ENCODE data around the gene FKBP4.

The FKBP4 gene

DNA sequence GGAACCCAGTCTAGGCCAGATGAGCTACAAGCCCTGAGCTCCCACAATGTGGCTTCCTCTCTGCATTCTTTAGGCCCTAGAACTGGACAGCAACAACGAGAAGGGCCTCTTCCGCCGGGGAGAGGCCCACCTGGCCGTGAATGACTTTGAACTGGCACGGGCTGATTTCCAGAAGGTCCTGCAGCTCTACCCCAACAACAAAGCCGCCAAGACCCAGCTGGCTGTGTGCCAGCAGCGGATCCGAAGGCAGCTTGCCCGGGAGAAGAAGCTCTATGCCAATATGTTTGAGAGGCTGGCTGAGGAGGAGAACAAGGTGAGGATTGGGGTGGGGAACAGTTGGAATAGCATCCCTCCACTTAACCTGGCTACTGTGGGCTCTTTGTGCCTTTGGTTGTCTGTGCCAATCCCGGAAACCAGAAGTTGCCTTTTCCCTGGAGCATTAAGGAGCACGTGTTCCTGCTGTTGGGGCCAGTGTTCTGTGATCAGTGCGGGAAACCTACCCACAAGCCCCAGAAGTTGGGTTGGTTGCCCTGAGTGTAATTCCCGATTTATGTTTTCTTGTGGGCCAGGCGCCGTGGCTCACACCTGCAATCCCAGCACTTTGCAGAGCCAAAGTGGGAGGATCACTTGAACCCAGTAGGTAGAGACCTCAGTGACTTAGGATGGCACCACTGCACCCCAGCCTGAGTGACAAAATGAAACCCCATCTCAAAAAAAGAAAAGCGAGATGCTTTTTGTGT, 6.4 kb downstream of the FKBP4 start:
- TF ChIP-seq, protein P1, sequence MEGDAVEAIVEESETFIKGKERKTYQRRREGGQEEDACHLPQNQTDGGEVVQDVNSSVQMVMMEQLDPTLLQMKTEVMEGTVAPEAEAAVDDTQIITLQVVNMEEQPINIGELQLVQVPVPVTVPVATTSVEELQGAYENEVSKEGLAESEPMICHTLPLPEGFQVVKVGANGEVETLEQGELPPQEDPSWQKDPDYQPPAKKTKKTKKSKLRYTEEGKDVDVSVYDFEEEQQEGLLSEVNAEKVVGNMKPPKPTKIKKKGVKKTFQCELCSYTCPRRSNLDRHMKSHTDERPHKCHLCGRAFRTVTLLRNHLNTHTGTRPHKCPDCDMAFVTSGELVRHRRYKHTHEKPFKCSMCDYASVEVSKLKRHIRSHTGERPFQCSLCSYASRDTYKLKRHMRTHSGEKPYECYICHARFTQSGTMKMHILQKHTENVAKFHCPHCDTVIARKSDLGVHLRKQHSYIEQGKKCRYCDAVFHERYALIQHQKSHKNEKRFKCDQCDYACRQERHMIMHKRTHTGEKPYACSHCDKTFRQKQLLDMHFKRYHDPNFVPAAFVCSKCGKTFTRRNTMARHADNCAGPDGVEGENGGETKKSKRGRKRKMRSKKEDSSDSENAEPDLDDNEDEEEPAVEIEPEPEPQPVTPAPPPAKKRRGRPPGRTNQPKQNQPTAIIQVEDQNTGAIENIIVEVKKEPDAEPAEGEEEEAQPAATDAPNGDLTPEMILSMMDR (IDR thresholded peaks at IDR 0.05; ENCODE audit: low read depth, low read length), result no peak
- no peak for DNase-seq (ENCODE audit: low read depth in 2 of 2)
- H3K4me3 ChIP-seq (replicated peaks in 1 of 2; ENCODE audit: low read depth in 2 of 2, low read length in 2 of 2), result no peak overlapping the region

DNA sequence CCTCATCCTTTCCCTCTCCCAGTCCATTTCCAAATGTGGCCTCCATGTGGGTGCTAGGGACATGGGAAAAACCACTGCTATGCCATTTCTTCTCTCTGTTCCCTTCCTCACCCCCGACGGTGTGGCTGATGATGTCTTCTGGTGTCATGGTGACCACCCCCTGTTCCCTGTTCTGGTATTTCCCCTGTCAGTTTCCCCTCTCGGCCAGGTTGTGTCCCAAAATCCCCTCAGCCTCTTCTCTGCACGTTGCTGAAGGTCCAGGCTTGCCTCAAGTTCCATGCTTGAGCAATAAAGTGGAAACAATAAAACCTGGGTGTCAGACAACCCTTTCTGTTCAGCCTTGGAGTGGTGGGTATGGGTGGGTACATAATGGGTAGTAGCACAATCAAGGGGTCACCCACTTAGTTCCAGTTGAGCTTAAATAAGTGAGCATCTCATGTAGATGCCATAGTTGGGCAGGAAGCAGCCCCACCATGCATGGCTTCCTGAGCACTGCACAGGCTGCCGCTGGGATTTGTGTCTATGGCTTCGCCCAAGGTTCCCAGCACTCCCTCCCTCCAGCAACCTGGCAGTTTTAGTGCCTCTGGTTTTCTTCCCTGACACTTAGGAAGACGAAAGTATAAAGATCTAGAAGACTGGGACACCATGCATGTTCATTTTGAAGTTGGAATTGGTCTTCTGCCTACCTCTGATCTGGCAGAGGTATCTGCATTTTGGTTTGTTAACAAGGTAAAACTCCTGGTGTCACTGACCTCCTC, 9.0 kb downstream of the FKBP4 start:
- TF ChIP-seq, protein P1 (IDR thresholded peaks at IDR 0.05; ENCODE audit: low read depth, low read length), result no peak
- H3K4me3 ChIP-seq (replicated peaks in 1 of 2; ENCODE audit: low read depth in 2 of 2, low read length in 2 of 2), result no peak overlapping the region
- DNase-seq (ENCODE audit: low read depth in 2 of 2), result no peak

DNA sequence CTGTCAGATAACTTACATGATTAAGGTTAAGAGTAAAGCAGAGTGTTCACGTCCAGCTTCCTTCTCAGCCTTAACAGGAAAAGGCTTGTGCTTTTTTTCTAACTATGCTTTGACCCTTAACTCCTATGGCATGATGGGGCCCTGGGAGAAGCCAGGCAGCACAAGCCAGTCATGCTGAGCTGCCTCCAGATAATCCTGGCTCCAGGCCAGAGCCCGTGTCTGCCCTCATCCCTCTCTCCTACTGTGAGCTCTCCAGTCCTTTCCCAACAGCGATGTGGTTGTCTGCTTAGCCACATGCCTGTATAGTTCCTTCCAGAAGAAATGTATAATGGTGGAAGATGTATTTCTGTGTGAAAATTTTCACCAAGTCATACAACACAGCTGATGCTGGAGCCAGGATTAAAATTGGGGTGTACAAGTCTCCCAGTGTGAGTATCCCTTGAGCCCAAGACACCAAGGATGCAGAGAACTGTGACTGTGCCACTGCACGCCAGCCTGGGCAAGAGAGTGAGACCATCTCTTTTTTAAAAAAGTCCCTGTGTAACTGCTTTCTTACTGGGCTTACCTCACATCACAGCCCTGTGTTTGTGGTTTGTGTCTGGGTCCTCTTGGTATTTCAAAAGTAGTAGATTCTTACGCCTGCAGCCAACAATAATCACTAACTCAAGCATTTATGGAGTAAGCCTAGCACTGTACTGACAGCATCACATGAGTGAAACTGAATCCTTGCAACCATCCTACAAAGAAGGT, 9.8 kb downstream of the FKBP4 start:
- TF ChIP-seq, protein P1 (IDR thresholded peaks at IDR 0.05; ENCODE audit: low read depth, low read length), result no peak
- DNase-seq (ENCODE audit: low read depth in 2 of 2), result peak; percentile 70 to 92
- H3K4me3 ChIP-seq (replicated peaks in 1 of 2; ENCODE audit: low read depth in 2 of 2, low read length in 2 of 2), result no peak overlapping the region

GRCh38 chr12:2805143-2805520, 10.4 kb downstream of the FKBP4 start:
- H3K4me3 ChIP-seq (replicated peaks in 1 of 2; ENCODE audit: low read depth in 2 of 2, low read length in 2 of 2), result no peak overlapping the region
- peak in 1 of 2 donors; percentile 80 for DNase-seq (ENCODE audit: low read depth in 2 of 2)

GRCh38 chr12:2806700-2807099, 11.9 kb downstream of the FKBP4 start:
- no peak overlapping the region for H3K4me3 ChIP-seq (replicated peaks in 1 of 2; ENCODE audit: low read depth in 2 of 2, low read length in 2 of 2)
- TF ChIP-seq, protein P1 (IDR thresholded peaks at IDR 0.05; ENCODE audit: low read depth, low read length), result no peak
- peak in 1 of 2 donors; percentile 31 for DNase-seq (ENCODE audit: low read depth in 2 of 2)

More at GRCh38 chr12:2805143-2805520, 10.4 kb downstream of the FKBP4 start:
- TF ChIP-seq, protein P1 (IDR thresholded peaks at IDR 0.05; ENCODE audit: low read depth, low read length), result no peak

- peak overlapping the region in 1 of 2 donors; percentile 91 for H3K4me3 ChIP-seq (replicated peaks in 1 of 2; ENCODE audit: low read depth in 2 of 2, low read length in 2 of 2)
- TF ChIP-seq, protein P1 (IDR thresholded peaks at IDR 0.05; ENCODE audit: low read depth, low read length), result no peak
- DNase-seq (ENCODE audit: low read depth in 2 of 2), result no peak
Measured at GRCh38 chr12:2811801-2812200, 17.0 kb downstream of the FKBP4 start.
